C4-2B (cell line): Measurements from ENCODE around the gene IRF4.

ENCODE experiments used
- ZFX ChIP-seq: fragments of 450-650 bp; IDR thresholded peaks from 2 replicates; pipeline ENCODE4 v1.6.1; 2017
- TF ChIP-seq, protein P1 (sequence below): fragments of 450-650 bp; conservative IDR thresholded peaks from 2 replicates; pipeline ENCODE4 v1.5.1; 2017; ENCODE audit warnings: mild to moderate bottlenecking

GRCh38 chr6:353642-354614, 37.6 kb upstream of the IRF4 start:
- TF ChIP-seq, protein P1, sequence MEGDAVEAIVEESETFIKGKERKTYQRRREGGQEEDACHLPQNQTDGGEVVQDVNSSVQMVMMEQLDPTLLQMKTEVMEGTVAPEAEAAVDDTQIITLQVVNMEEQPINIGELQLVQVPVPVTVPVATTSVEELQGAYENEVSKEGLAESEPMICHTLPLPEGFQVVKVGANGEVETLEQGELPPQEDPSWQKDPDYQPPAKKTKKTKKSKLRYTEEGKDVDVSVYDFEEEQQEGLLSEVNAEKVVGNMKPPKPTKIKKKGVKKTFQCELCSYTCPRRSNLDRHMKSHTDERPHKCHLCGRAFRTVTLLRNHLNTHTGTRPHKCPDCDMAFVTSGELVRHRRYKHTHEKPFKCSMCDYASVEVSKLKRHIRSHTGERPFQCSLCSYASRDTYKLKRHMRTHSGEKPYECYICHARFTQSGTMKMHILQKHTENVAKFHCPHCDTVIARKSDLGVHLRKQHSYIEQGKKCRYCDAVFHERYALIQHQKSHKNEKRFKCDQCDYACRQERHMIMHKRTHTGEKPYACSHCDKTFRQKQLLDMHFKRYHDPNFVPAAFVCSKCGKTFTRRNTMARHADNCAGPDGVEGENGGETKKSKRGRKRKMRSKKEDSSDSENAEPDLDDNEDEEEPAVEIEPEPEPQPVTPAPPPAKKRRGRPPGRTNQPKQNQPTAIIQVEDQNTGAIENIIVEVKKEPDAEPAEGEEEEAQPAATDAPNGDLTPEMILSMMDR, result no peak
- no peak for TF ChIP-seq ZFX
